ENCODE data around the gene DNAH14. TPM values are rescaled to one million over a fixed set of nuclear protein-coding genes. Genes with fewer than 3 reads are reported as not detected.

The DNAH14 gene
- total RNA-seq, 1 donor from 2014 or later: 14.4 TPM

- intact Hi-C loops (cut with DNase I): no loop called here
- peak overlapping the region; percentile 93 for H3K4me3 ChIP-seq
- peaks cover 40% of the 10 kb centered on the region for H3K4me1 ChIP-seq
- H3K36me3 ChIP-seq: no peaks in the 10 kb centered on the region
- no peaks in the 10 kb centered on the region for H3K27me3 ChIP-seq (ENCODE audit: low read depth)
- no peak for TF ChIP-seq CTCF (IDR thresholded peaks at IDR 0.05)
- peak overlapping the region; percentile 92 for H3K27ac ChIP-seq
- H3K9me3 ChIP-seq: no peaks in the 10 kb centered on the region
- peak; percentile 94 for DNase-seq
- ATAC-seq: peak; percentile 97 to 98
Measured at GRCh38 chr1:225428068-225428880, 498.8 kb downstream of the DNAH14 start.

DNA sequence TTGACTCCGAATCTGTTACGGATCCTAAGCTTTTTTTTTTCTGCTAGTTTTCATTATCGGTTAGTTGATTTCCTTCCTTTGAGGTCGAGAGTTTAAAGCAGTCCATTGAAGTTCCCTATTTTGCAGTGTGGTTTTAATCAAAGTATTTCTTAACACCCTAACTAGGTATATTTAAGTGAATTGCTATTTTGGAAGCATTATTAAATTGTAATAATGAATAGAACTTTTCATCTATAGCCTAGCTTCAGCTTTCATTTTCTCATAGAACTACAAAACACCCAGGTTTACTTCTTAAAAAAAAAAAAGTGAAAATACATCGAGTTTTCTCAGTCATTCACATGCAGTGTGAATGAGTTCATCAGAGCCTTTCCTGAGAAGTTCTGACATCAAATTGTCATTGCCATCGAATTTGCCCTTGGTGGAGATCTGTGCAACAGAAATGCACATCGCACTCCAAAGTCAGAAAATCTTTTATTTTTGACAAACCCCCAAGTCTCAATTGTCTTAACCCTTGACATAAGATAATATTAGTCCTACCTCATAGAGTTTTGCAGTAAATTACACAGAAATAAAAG, 499.5 kb downstream of the DNAH14 start:
- H3K4me3 ChIP-seq: peak overlapping the region; percentile 93
- no peak for ATAC-seq
- no peaks in the 10 kb centered on the region for H3K27me3 ChIP-seq (ENCODE audit: low read depth)
- no peak for TF ChIP-seq CTCF (IDR thresholded peaks at IDR 0.05)
- DNase-seq: no peak
- H3K9me3 ChIP-seq: no peaks in the 10 kb centered on the region
- H3K27ac ChIP-seq: peak overlapping the region; percentile 92
- intact Hi-C loops (cut with DNase I): no loop called here
- no peaks in the 10 kb centered on the region for H3K36me3 ChIP-seq
- H3K4me1 ChIP-seq: peaks cover 39% of the 10 kb centered on the region

- Histone ChIP-seq H3K4me1 (peaks cover 26% of the 10 kb centered on the region), H3K9me3 (no peaks in the 10 kb centered on the region), H3K36me3 (no peaks in the 10 kb centered on the region), H3K27me3 (ENCODE audit: low read depth) (no peaks in the 10 kb centered on the region), H3K4me3 (no peak overlapping the region), H3K27ac (no peak overlapping the region)
- no peak for TF ChIP-seq CTCF (IDR thresholded peaks at IDR 0.05)
- DNase-seq: no peak
- intact Hi-C loops (cut with DNase I): no loop called here
- ATAC-seq: no peak
Measured at GRCh38 chr1:225430301-225430700, 500.8 kb downstream of the DNAH14 start.

GRCh38 chr1:225431081-225431863, 501.8 kb downstream of the DNAH14 start:
- TF ChIP-seq CTCF (IDR thresholded peaks at IDR 0.05): no peak
- intact Hi-C loops (cut with DNase I): no loop called here
- Histone ChIP-seq H3K36me3 (no peaks in the 10 kb centered on the region), H3K9me3 (no peaks in the 10 kb centered on the region), H3K27me3 (ENCODE audit: low read depth) (no peaks in the 10 kb centered on the region), H3K4me1 (peaks cover 16% of the 10 kb centered on the region), H3K4me3 (no peak overlapping the region), H3K27ac (no peak overlapping the region)
- DNase-seq: no peak
- ATAC-seq: no peak

DNA sequence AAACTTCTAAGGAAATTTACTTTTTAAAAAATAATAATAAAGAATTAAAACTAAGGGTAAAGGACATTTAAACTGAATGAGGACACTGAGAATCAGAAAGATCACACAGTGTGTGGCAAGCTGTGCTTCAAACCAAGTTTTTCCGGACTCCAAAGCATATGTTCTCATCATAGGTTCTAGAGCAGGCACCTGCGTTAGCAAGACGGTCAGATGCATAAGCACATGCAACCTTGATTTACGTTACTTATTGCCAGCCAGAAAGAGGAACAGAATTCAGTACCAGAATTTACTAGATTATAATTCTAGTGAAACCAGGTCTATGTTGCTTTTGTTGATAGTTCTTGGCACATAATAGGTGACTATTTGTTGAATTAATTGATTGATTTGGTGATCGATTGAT, 504.6 kb downstream of the DNAH14 start:
- Histone ChIP-seq H3K27ac (no peak overlapping the region), H3K36me3 (no peaks in the 10 kb centered on the region), H3K27me3 (ENCODE audit: low read depth) (no peaks in the 10 kb centered on the region), H3K4me3 (no peak overlapping the region), H3K4me1 (peaks cover 2% of the 10 kb centered on the region), H3K9me3 (no peaks in the 10 kb centered on the region)
- no peak for ATAC-seq
- no peak for TF ChIP-seq CTCF (IDR thresholded peaks at IDR 0.05)
- intact Hi-C loops (cut with DNase I): no loop called here
- DNase-seq: no peak
